ENCODE data around the gene CACNB1. TPM values are rescaled to one million over a fixed set of nuclear protein-coding genes. Genes with fewer than 3 reads are reported as not detected.

The CACNB1 gene
- total RNA-seq, 1 experiment from 2014 or later = 20.0 TPM

DNA sequence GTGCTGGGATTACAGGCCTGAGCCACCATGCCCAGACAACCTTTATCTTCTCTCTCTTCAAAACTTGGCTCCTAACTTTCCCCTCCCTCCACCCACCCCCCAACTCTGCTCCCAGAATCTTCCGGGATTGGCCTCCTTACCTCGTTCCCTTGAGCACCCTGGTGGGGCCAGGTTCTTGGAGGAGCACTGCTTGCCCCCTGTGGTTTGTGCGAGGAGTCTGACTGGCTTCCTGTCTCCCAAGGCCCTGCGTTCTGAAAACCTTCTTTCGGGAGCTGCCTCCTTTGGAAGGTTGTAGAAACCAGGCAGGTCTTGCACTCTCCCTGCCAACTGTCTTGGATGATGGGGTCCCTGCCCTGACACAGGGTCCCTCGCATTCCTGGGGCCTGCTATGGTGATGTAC lies 65.9 kb downstream of the CACNB1 start:
- H2BK15ac ChIP-seq (ENCODE audit: low read depth, low read length) = no peak overlapping the region
- no peak overlapping the region for H4K8ac ChIP-seq (replicated peaks; ENCODE audit: insufficient read length, low read depth, low read length)
- no peak overlapping the region for H3K56ac ChIP-seq (ENCODE audit: insufficient read length, low read depth, low read length)
- no peak overlapping the region for H3K18ac ChIP-seq (ENCODE audit: insufficient read length, low read depth, low read length)
- H3K23ac ChIP-seq (ENCODE audit: insufficient read length, low read depth, low read length) = no peak overlapping the region
- no peak overlapping the region for H3K27ac ChIP-seq (ENCODE audit: insufficient read length, low read depth, low read length)
- H2BK5ac ChIP-seq (ENCODE audit: insufficient read length, low read length) = no peak overlapping the region
- H3K4me2 ChIP-seq (ENCODE audit: insufficient read depth, insufficient read length, low read length) = no peak overlapping the region
- WGBS (ENCODE audit: extremely low coverage, insufficient read length, low lambda C conversion rate) = no CpG with 5 or more reads among the region's 6 CpGs
- H4K20me1 ChIP-seq (ENCODE audit: control insufficient read depth, insufficient read depth, insufficient read length) = no peaks in the 10 kb centered on the region
- no peaks in the 10 kb centered on the region; the same call in 1 of the 2 replicates for H3K4me1 ChIP-seq (ENCODE audit: insufficient read depth, low read length)
- 0 out of 7 replicates have a peak overlapping the region, but pooled peaks of 1 of the 3 experiments have one; percentile 41 for H3K27ac Mint-ChIP-seq
- H3K79me2 ChIP-seq (ENCODE audit: insufficient read depth, low read length) = no peaks in the 10 kb centered on the region
- H3K36me3 Mint-ChIP-seq (ENCODE audit: insufficient read depth in 1 of 3, low read depth in 3 of 3) = no peaks in the 10 kb centered on the region; a peak in 2 of 7 replicates
- no peak for DNase-seq
- H3K27me3 ChIP-seq (ENCODE audit: insufficient read depth, low read length) = no peaks in the 10 kb centered on the region
- H3K4me1 Mint-ChIP-seq = peaks cover 8 to 9% of the 10 kb centered on the region in 2 experiments; a peak in 3 of 4 replicates
- no peak overlapping the region for H4K91ac ChIP-seq (ENCODE audit: insufficient read length, low read depth, low read length)
- peaks cover 6% of the 10 kb centered on the region for H3K27me3 Mint-ChIP-seq (ENCODE audit: low read depth)
- no peak overlapping the region for H2AFZ ChIP-seq (ENCODE audit: low read length)
- no peaks in the 10 kb centered on the region for H3K23me2 ChIP-seq (ENCODE audit: insufficient read length, low read depth, low read length, poor library complexity, severe bottlenecking)
- no peak overlapping the region for H3T11ph ChIP-seq (ENCODE audit: low read length)
- H3K9me3 ChIP-seq (ENCODE audit: control insufficient read depth, low read depth, low read length) = no peaks in the 10 kb centered on the region
- no peaks in the 10 kb centered on the region; a peak in 1 of 5 replicates for H3K9me3 Mint-ChIP-seq
- H2AK5ac ChIP-seq (ENCODE audit: insufficient read length, low read length) = no peak overlapping the region
- H3K79me1 ChIP-seq (ENCODE audit: insufficient read depth, low read depth, low read length, poor library complexity, severe bottlenecking) = no peaks in the 10 kb centered on the region
- H3K14ac ChIP-seq (ENCODE audit: insufficient read depth, low read length) = no peak overlapping the region
- no peak overlapping the region for H3K9ac ChIP-seq (ENCODE audit: extremely low read depth, insufficient read length, low read length)
- no peak overlapping the region for H2BK120ac ChIP-seq (ENCODE audit: low read depth, low read length, poor library complexity, severe bottlenecking)
- no peak overlapping the region for H4K5ac ChIP-seq (ENCODE audit: insufficient read length, low read depth, low read length)
- H3K4me3 Mint-ChIP-seq = no peak overlapping the region
- no peak overlapping the region for H3K4ac ChIP-seq (ENCODE audit: low read depth, low read length)
- no peak overlapping the region for H2BK12ac ChIP-seq (ENCODE audit: insufficient read length, low read depth, low read length)
- TF ChIP-seq, protein P1, sequence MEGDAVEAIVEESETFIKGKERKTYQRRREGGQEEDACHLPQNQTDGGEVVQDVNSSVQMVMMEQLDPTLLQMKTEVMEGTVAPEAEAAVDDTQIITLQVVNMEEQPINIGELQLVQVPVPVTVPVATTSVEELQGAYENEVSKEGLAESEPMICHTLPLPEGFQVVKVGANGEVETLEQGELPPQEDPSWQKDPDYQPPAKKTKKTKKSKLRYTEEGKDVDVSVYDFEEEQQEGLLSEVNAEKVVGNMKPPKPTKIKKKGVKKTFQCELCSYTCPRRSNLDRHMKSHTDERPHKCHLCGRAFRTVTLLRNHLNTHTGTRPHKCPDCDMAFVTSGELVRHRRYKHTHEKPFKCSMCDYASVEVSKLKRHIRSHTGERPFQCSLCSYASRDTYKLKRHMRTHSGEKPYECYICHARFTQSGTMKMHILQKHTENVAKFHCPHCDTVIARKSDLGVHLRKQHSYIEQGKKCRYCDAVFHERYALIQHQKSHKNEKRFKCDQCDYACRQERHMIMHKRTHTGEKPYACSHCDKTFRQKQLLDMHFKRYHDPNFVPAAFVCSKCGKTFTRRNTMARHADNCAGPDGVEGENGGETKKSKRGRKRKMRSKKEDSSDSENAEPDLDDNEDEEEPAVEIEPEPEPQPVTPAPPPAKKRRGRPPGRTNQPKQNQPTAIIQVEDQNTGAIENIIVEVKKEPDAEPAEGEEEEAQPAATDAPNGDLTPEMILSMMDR (conservative IDR thresholded peaks at IDR 0.05) = no peak
- no peak overlapping the region for H2BK20ac ChIP-seq (ENCODE audit: low read depth, low read length, poor library complexity, severe bottlenecking)

All from H9 (cell line).